Measurements from ENCODE around the gene ARID3A. TPM values are rescaled to one million over a fixed set of nuclear protein-coding genes. Genes with fewer than 3 reads are reported as not detected.

ARID3A gene
- total RNA-seq, 2 donors from 2014 or later: 121 to 124 TPM

DNA sequence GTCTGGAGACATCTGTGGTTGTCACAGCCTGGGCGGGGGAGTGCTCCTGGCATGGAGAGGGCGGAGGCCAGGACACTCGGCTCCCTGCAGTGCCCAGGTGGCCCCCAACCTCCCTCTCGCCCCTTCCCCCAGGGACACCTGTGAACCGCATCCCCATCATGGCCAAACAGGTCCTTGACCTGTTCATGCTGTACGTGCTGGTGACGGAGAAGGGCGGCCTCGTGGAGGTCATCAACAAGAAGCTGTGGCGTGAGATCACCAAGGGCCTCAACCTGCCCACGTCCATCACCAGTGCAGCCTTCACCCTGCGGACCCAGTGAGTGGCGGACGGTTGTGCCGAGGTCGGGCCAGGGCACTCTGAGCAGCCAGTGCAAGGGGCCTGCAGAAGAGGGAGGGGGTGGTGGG is 38.3 kb downstream of the ARID3A start:
- H3K27me3 Mint-ChIP-seq (ENCODE audit: insufficient read depth): no peaks in the 10 kb centered on the region
- H3K36me3 Mint-ChIP-seq (ENCODE audit: low read depth): peaks cover 83% of the 10 kb centered on the region
- peaks cover 75% of the 10 kb centered on the region for H3K36me3 ChIP-seq (ENCODE audit: control insufficient read depth, insufficient read depth, low read length)
- no peak overlapping the region for H3K27ac Mint-ChIP-seq
- H3K4me1 Mint-ChIP-seq: no peaks in the 10 kb centered on the region
- H3K9ac ChIP-seq (ENCODE audit: extremely low read depth, low read length, poor library complexity, severe bottlenecking): no peak overlapping the region
- no peak overlapping the region for H3K4me3 ChIP-seq (ENCODE audit: low read length)
- no peak overlapping the region for H3K27ac ChIP-seq (ENCODE audit: low read depth, low read length)
- H3K9me3 Mint-ChIP-seq: peaks cover 19% of the 10 kb centered on the region
- no peak overlapping the region for H3K4me3 Mint-ChIP-seq
- no peaks in the 10 kb centered on the region for H3K4me1 ChIP-seq (ENCODE audit: control insufficient read depth, insufficient read depth, low read length)
- 95 to 96% methylated on average over 6 to 16 of the region's 16 CpGs for WGBS, 2 experiments (ENCODE audit: insufficient coverage in 1 of 2, insufficient read length in 1 of 2)
- TF ChIP-seq, protein P1, sequence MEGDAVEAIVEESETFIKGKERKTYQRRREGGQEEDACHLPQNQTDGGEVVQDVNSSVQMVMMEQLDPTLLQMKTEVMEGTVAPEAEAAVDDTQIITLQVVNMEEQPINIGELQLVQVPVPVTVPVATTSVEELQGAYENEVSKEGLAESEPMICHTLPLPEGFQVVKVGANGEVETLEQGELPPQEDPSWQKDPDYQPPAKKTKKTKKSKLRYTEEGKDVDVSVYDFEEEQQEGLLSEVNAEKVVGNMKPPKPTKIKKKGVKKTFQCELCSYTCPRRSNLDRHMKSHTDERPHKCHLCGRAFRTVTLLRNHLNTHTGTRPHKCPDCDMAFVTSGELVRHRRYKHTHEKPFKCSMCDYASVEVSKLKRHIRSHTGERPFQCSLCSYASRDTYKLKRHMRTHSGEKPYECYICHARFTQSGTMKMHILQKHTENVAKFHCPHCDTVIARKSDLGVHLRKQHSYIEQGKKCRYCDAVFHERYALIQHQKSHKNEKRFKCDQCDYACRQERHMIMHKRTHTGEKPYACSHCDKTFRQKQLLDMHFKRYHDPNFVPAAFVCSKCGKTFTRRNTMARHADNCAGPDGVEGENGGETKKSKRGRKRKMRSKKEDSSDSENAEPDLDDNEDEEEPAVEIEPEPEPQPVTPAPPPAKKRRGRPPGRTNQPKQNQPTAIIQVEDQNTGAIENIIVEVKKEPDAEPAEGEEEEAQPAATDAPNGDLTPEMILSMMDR (conservative IDR thresholded peaks at IDR 0.05): no peak
- no peaks in the 10 kb centered on the region for H3K27me3 ChIP-seq (ENCODE audit: control insufficient read depth, insufficient read depth, low read length, poor library complexity, severe bottlenecking)
- no peak for DNase-seq
- H3K9me3 ChIP-seq (ENCODE audit: control insufficient read depth, low read length): peaks cover 25% of the 10 kb centered on the region

DNA sequence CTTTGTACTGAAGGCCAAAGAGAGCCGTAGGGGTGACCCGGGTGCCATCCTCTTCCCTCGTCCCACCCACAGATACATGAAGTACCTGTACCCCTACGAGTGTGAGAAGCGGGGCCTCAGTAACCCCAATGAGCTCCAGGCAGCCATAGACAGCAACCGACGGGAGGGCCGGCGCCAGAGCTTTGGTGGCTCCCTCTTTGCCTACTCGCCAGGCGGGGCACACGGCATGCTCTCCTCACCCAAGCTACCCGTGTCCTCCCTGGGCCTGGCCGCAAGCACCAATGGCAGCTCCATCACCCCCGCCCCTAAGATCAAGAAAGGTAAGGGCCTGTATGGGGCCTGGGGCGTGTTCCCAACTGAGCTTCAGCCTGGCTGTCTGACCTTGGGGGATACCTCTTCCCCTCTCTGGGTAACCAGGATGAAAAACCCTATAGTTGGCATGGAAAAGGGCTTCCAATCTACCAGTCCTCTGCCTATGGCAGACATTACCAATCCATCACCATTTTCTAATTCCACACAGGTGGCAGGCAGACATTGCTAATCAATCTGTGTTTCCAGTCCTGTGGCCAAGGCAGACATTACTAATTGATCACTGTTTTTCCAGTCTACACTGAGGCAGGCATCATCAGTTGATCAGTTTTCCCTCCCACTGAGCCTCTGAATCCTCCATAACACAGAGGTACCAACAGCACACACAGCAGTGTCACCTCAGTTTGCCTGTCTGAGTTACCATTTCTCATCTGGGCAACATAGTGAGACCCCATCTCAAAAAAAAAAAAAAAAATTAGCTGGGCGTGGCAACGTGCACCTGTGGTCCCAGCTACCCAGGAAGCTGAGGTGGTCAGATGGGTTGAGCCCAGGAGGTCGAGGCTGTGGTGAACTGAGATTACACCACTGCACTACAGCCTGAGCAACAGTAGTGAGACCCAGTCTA is 39.2 kb downstream of the ARID3A start:
- H3K4me3 ChIP-seq (ENCODE audit: low read length): no peak overlapping the region
- no peak for DNase-seq
- H3K36me3 ChIP-seq (ENCODE audit: control insufficient read depth, insufficient read depth, low read length): peaks cover 70% of the 10 kb centered on the region
- H3K9me3 ChIP-seq (ENCODE audit: control insufficient read depth, low read length): peaks cover 26% of the 10 kb centered on the region
- H3K9ac ChIP-seq (ENCODE audit: extremely low read depth, low read length, poor library complexity, severe bottlenecking): no peak overlapping the region
- Mint-ChIP-seq H3K9me3 (peaks cover 22% of the 10 kb centered on the region), H3K4me3 (no peak overlapping the region), H3K27ac (no peak overlapping the region), H3K36me3 (ENCODE audit: low read depth) (peaks cover 80% of the 10 kb centered on the region), H3K27me3 (ENCODE audit: insufficient read depth) (no peaks in the 10 kb centered on the region), H3K4me1 (no peaks in the 10 kb centered on the region)
- H3K27me3 ChIP-seq (ENCODE audit: control insufficient read depth, insufficient read depth, low read length, poor library complexity, severe bottlenecking): no peaks in the 10 kb centered on the region
- WGBS, 2 experiments (ENCODE audit: insufficient coverage in 1 of 2, insufficient read length in 1 of 2): 96% methylated on average over 15 to 19 of the region's 19 CpGs
- no peaks in the 10 kb centered on the region for H3K4me1 ChIP-seq (ENCODE audit: control insufficient read depth, insufficient read depth, low read length)
- no peak overlapping the region for H3K27ac ChIP-seq (ENCODE audit: low read depth, low read length)
- TF ChIP-seq, protein P1 (conservative IDR thresholded peaks at IDR 0.05): no peak

DNA sequence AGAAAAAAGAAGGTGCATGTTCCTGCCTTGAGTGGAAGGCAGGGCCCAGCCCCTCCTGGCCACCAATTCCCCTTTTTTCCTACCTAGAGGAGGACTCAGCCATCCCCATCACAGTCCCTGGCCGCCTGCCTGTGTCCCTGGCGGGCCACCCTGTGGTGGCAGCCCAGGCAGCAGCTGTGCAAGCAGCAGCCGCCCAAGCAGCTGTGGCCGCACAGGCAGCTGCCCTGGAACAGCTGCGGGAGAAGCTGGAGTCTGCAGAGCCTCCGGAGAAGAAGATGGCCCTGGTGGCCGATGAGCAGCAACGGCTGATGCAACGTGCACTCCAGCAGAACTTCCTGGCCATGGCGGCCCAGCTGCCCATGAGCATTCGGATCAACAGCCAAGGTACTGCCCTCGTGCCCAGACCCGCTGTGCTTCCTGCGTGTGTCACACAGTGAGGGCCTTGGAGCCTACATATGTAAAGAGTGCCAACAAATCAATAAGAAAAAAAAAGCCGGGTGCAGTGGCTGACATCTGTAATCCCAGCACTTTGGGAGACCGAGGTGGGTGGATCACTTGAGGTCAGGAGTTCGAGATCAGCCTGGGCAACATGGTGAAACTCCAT is 40.8 kb downstream of the ARID3A start:
- peaks cover 70% of the 10 kb centered on the region for H3K36me3 ChIP-seq (ENCODE audit: control insufficient read depth, insufficient read depth, low read length)
- Mint-ChIP-seq H3K36me3 (ENCODE audit: low read depth) (peaks cover 82% of the 10 kb centered on the region), H3K27me3 (ENCODE audit: insufficient read depth) (no peaks in the 10 kb centered on the region), H3K9me3 (peaks cover 29% of the 10 kb centered on the region), H3K4me1 (no peaks in the 10 kb centered on the region), H3K4me3 (no peak overlapping the region), H3K27ac (no peak overlapping the region)
- DNase-seq: no peak
- no peak overlapping the region for H3K27ac ChIP-seq (ENCODE audit: low read depth, low read length)
- H3K27me3 ChIP-seq (ENCODE audit: control insufficient read depth, insufficient read depth, low read length, poor library complexity, severe bottlenecking): no peaks in the 10 kb centered on the region
- 91 to 94% methylated on average over 12 to 17 of the region's 17 CpGs for WGBS, 2 experiments (ENCODE audit: insufficient coverage in 1 of 2, insufficient read length in 1 of 2)
- peaks cover 35% of the 10 kb centered on the region for H3K9me3 ChIP-seq (ENCODE audit: control insufficient read depth, low read length)
- no peak overlapping the region for H3K9ac ChIP-seq (ENCODE audit: extremely low read depth, low read length, poor library complexity, severe bottlenecking)
- H3K4me3 ChIP-seq (ENCODE audit: low read length): no peak overlapping the region
- TF ChIP-seq, protein P1 (conservative IDR thresholded peaks at IDR 0.05): no peak
- no peaks in the 10 kb centered on the region for H3K4me1 ChIP-seq (ENCODE audit: control insufficient read depth, insufficient read depth, low read length)

Measured in endodermal cell (in vitro differentiated cells).